ENCODE results near the gene SBK2.

Gene SBK2

GRCh38 chr19:55554302-55554701 lies 17.4 kb upstream of the SBK2 start:
- DNase-seq (ENCODE audit: low spot score) = no peak

DNA sequence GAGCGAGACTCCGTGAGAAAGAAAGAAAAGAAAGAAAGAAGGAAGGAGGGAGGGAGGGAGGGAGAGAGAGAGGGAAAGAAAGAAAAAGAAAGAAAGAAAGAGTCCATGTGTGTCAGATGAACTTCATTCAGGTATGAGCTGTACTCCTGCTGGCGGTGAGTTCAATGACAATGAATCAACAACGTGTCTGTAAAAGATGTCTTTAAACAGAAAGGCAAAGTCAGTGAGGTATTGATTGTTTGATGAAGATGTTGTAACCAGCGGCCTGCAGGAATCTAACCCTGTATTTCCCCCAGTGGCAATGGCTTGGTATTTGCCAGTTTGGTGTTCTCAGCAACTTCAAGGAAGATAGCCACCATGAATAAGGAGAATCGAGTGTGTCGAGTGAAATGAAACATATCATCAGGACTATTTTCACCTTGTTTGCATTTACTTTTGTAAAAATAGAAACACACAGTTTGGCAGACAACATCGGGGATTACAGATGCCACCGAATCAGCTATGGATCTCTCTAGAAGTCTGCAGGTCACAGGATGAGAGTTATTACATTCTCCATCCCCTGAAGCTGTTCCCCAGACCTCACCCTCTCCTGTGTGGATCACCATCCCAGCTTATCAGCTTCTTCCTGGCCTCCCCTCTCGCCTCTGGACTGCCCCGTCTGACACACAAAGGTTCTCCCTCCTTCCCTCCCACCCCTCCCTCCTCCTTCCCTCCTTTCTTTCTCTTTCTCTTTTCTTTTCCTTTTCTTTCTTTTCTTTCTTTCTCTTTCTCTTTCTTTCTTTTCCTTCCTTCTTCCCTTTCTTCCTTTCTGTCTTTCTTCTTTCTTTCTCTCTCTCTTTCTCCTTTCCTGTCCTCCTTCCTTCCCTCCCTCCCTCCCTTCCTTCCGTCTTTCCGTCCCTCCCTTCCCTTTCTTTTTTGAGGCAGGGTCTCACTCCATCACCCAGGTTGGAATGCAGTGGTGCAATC lies 16.6 kb upstream of the SBK2 start:
- DNase-seq (ENCODE audit: low spot score) = no peak

GRCh38 chr19:55552620-55553019 lies 15.7 kb upstream of the SBK2 start:
- peak; percentile 63 for DNase-seq (ENCODE audit: low spot score)

DNA sequence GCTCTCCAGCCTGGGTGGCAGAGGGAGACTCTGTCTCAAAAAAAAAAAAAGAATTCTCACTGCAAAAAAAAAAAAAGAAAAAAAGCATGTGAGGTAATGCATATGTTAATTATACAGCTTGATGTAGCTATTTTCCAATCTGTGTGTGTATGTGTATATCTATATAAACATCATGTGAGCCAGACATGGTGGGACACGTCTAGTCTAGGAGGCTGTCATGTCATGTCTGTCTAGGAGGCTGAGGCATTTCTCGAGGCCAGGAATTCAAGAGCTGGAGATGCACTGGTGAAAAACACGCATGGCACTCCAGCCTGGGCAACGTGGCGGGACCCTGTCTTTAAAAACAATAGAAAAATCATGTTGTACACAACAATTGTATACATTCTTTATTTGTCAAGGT lies 15.3 kb upstream of the SBK2 start:
- DNase-seq (ENCODE audit: low spot score) = no peak

GRCh38 chr19:55550321-55550650 lies 13.4 kb upstream of the SBK2 start:
- no peak for DNase-seq (ENCODE audit: low spot score)

- DNase-seq (ENCODE audit: low spot score) = peak; percentile 50
These were observed 12.8 kb upstream of the SBK2 start for GRCh38 chr19:55549500-55550320.

- DNase-seq (ENCODE audit: low spot score) = peak; percentile 75
These were observed 10.1 kb upstream of the SBK2 start for GRCh38 chr19:55546822-55547614.

- no peak for DNase-seq (ENCODE audit: low spot score)
These were observed 9.1 kb upstream of the SBK2 start for GRCh38 chr19:55546011-55546410.

GRCh38 chr19:55545443-55545842 lies 8.5 kb upstream of the SBK2 start, which contains the start of gene SBK3:
Gene SBK3, minus strand, starts transcription at chr19:55545543. Its CDS starts 0 bp downstream, at chr19:55545543.
- DNase-seq (ENCODE audit: low spot score) = no peak

- DNase-seq (ENCODE audit: low spot score) = no peak
These were observed 8.0 kb upstream of the SBK2 start for GRCh38 chr19:55544776-55545439.

DNA sequence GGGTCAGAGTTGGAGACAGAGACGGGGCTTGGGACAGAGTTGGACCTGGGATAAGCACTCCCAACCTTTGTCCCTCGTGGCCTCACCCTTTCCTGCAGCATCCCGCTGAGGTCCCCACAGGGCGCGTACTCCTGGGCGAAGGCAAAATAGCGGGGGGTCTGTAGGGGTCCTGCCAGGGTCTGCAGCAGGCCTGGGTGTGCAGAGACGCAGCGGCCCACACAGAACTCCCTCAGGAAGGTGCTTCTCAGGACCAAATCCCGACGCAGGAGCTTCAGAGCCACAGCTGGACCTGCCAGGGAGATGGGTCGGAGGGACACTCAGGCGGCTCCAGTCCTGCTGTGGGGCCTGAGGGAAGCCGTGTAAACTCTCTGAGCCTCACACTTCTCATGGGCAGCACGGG lies 7.1 kb upstream of the SBK2 start:
- DNase-seq (ENCODE audit: low spot score) = no peak

DNA sequence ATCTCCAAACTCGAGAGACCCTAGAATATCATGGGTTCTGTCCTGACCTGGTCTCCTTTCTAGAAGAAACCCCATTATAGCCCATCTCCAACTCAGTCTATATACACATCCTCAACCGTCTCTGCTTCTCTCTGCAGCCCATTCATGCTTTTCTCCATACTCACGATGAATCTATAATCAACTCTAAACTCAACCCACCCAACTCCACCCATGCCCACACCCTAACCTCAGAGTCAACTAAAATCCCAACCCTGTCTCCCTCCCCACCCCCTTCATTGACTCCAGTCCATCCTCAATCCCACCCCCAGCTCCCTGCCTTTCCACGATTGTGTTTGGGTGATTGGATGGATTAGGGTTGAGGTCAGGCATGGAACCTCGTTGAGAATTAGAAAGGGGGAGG lies 6.6 kb upstream of the SBK2 start:
- no peak for DNase-seq (ENCODE audit: low spot score)

DNA sequence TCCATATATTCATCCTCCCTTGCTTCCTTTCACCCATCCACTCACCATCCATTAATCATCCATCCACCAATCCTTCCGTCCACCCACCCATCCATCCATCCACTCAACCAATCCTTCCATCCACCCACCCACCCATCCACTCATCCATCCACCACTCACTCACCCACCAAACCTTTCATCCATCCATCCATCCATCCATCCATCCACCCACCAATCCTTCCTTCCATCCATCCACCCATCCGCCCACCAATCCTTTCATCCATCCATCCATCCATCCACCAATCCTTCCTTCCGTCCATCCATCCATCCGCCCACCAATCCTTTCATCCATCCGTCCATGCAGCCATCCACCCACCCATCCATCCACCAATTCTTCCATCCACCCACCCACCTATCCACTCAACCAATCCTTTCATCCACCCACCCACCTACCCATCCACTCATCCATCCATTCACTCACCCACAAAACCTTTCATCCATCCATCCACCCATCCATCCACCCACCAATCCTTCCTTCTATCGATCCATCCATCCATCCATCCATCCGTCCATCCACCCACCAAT lies 5.4 kb upstream of the SBK2 start:
- no peak for DNase-seq (ENCODE audit: low spot score)

DNA sequence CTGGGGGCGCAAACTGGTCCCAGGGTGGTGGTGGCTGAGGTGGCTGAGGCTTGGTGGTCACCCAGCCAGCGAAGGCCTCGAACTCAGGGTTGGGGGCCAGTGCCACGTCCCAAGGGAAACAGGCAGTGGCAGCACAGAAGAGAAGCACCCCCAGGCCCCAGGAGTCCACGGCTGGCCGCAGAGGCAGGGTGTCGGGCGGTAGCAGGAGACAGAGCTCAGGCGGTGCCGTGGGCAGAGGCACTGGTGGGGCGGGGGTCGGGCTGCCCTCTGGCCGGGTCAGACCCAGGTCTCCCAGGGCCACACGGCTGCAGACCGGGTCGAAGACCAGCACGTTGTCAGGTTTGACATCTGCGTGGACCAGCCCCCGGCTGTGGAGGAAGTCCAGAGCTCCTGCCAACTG lies 4.2 kb upstream of the SBK2 start:
- no peak for DNase-seq (ENCODE audit: low spot score)

DNA sequence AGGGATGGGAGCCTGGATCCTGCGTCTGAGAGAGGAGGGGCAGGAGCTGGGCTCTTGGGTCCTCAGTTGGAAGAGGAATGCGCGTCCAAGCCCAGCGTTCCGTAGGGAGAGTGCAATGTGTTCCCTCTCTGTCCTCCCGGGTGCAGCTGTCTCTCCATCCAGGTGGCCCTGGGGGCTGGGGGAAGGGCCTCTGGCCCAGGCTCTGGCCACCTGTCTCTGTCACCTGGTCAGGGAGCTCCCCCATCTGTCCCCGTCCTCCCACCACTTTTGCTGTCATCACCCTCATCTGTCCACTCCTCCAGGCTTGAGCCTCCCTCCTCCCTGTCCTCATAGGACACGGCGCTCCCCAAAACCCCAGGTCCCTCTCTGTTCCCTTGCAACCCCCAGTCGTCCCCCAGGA lies 3.7 kb upstream of the SBK2 start:
- DNase-seq (ENCODE audit: low spot score) = no peak

GRCh38 chr19:55539090-55539984 lies 2.4 kb upstream of the SBK2 start:
- no peak for DNase-seq (ENCODE audit: low spot score)

DNA sequence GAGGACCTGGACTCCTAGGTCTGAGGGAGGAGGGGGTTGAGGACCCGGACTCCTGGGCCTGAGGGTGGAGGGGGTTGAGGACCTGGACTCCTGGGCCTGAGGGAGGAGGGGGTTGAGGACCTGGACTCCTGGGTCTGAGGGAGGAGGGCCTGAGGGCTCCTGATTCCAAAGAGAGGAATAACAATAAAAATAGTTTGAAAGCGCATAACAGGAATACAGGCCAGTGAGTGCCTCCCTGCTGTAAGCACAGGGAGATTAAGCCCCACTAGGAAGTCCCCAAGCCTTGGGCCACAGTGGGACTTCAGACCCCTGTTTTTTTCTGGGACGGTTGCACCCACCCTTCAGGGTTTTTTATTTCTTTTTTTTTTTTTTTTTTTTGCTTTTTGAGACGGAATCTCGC lies 1.2 kb upstream of the SBK2 start:
- DNase-seq (ENCODE audit: low spot score) = no peak

- DNase-seq (ENCODE audit: low spot score) = no peak
These were observed 793 bp upstream of the SBK2 start for GRCh38 chr19:55537741-55538111.

GRCh38 chr19:55536366-55536765 lies 567 bp downstream of the SBK2 start:
- DNase-seq (ENCODE audit: low spot score) = no peak

GRCh38 chr19:55535965-55536350 lies 975 bp downstream of the SBK2 start:
- no peak for DNase-seq (ENCODE audit: low spot score)
